ENCODE measurements around the gene OAT.

OAT gene

DNA sequence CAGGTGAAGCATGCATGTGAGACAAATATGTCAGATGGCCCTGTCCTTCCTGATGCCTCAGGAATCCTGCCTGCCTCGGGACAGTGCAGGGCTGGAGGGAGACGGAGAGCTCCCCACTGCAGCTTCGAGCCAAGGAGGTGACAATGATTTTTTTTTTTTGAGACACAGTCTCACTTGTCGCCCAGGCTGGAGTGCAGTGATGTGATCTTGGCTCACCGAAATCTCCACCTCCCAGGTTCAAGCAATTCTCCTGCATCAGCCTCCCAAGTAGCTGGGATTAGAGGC, 68.8 kb downstream of the OAT start:
- DNase-seq: no peak

DNA sequence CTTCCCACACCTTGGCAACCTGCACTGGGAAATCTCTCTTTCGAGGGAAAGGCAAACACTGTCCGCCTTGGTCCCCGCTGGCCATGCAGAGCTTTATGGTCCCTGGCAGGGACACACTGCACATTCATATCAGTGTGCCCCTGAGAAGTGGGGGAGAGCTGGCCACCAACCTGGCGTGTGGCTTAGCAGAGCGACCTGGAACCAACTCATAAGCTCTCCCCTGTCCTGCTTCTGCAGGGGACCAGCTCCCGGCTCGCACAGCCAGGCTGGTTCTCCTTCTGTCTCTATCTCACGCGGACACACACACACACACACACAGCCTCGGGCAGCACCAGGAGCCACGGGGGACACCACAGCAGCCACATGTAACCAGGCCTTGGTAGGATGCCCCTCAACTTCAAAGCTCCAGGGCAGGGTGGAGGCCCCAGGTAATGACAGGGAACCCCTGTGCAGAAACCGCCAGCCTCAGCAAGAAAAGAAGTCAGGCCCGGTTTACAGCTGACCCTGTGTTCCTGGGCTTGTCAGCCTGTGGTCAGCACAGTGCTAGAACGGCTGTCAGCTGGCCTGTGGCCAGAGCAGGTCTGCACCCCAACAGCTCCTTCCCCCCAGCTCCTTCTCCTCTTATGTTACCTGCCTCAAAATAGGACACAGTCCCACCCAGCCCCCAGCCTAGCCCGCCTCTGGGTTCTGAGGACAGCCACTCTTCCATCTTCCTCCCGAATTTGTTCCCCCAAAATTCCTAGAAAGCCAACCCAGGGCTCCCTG, 69.3 kb downstream of the OAT start:
- DNase-seq: no peak

DNA sequence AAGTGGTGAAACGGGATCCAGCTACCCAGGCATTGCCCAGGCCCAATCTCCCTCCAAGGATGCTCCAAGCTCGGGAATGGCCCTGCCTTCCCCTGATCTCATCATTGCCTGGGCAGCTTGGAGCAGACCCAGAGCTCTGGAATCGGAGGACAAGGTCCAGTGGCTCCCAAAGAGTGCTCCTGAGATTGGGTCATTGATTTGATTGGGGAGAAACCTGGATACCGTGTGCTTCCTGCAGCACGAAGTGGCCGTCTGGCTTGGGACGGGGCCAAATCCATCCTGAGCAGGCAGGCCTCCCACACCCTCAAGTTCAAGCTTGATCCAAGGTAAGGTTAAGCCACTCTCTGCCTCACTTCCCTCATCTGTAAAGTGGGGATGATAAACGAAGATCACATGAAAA, 69.9 kb downstream of the OAT start:
- no peak for DNase-seq

DNA sequence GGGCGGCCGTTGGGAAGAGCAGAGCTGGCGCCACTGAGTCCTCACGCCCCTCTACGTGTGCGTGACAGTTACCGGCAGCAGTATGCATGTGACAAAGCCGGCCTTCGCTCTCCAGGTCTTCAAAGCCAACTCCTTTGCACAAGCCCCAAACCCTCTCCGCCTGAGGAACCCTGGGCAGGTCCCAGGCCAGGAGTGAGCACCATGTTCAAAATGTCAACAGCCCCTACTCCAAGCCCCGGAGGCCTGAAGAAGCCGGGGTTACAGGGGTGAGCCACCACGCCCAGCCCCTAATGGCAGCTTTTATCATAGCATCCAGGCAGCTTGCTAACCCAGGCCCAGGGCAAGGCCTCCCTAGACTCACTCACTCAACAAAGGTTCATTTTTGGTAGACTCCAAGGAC, 70.8 kb downstream of the OAT start:
- DNase-seq: no peak

Measured in CD4-positive, alpha-beta T cell treated with Interleukin-10 for 1 hour (primary cell).